Measurements from ENCODE around the gene NPHP3. TPM values are rescaled to one million over a fixed set of nuclear protein-coding genes. Genes with fewer than 3 reads are reported as not detected.

The NPHP3 gene
- total RNA-seq, 1 donor from 2014 or later = 11.3 TPM

- DNase-seq (ENCODE audit: low read depth) = no peak
- H3K4me3 ChIP-seq (ENCODE audit: low read depth, low read length) = no peak overlapping the region
- FAIRE-seq = no peak
- TF ChIP-seq CTCF (IDR thresholded peaks at IDR 0.05; ENCODE audit: insufficient read depth, low read length, severe bottlenecking) = no peak
- no peaks in the 10 kb centered on the region for H3K36me3 ChIP-seq (ENCODE audit: control insufficient read depth, insufficient read depth, low read length)
- H3K27me3 ChIP-seq (ENCODE audit: control insufficient read depth, insufficient read depth, low read length) = no peaks in the 10 kb centered on the region
Measured at GRCh38 chr3:132738314-132738713, 16.1 kb upstream of the NPHP3 start.

GRCh38 chr3:132735589-132735988 lies 13.4 kb upstream of the NPHP3 start:
- no peak overlapping the region for H3K4me3 ChIP-seq (ENCODE audit: low read depth, low read length)
- no peaks in the 10 kb centered on the region for H3K36me3 ChIP-seq (ENCODE audit: control insufficient read depth, insufficient read depth, low read length)
- no peak for DNase-seq (ENCODE audit: low read depth)
- no peak for FAIRE-seq
- no peaks in the 10 kb centered on the region for H3K27me3 ChIP-seq (ENCODE audit: control insufficient read depth, insufficient read depth, low read length)
- TF ChIP-seq CTCF (IDR thresholded peaks at IDR 0.05; ENCODE audit: insufficient read depth, low read length, severe bottlenecking) = no peak

- DNase-seq (ENCODE audit: low read depth) (peak; percentile 51), FAIRE-seq (peak; percentile 28)
- no peaks in the 10 kb centered on the region for H3K36me3 ChIP-seq (ENCODE audit: control insufficient read depth, insufficient read depth, low read length)
- TF ChIP-seq CTCF (IDR thresholded peaks at IDR 0.05; ENCODE audit: insufficient read depth, low read length, severe bottlenecking) = peak; percentile 45
- H3K27me3 ChIP-seq (ENCODE audit: control insufficient read depth, insufficient read depth, low read length) = no peaks in the 10 kb centered on the region
- H3K4me3 ChIP-seq (ENCODE audit: low read depth, low read length) = no peak overlapping the region
Measured at GRCh38 chr3:132730891-132731580, 8.8 kb upstream of the NPHP3 start.

GRCh38 chr3:132726341-132726823 lies 4.2 kb upstream of the NPHP3 start:
- TF ChIP-seq CTCF (IDR thresholded peaks at IDR 0.05; ENCODE audit: insufficient read depth, low read length, severe bottlenecking) = peak; percentile 43
- no peaks in the 10 kb centered on the region for H3K27me3 ChIP-seq (ENCODE audit: control insufficient read depth, insufficient read depth, low read length)
- DNase-seq (ENCODE audit: low read depth) (peak; percentile 81), FAIRE-seq (no peak)
- no peak overlapping the region for H3K4me3 ChIP-seq (ENCODE audit: low read depth, low read length)
- no peaks in the 10 kb centered on the region for H3K36me3 ChIP-seq (ENCODE audit: control insufficient read depth, insufficient read depth, low read length)

GRCh38 chr3:132723024-132723950 lies 1.1 kb upstream of the NPHP3 start:
- Histone ChIP-seq H3K27me3 (ENCODE audit: control insufficient read depth, insufficient read depth, low read length) (no peaks in the 10 kb centered on the region), H3K36me3 (ENCODE audit: control insufficient read depth, insufficient read depth, low read length) (no peaks in the 10 kb centered on the region), H3K4me3 (ENCODE audit: low read depth, low read length) (peak overlapping the region; percentile 74)
- DNase-seq (ENCODE audit: low read depth) (no peak), FAIRE-seq (no peak)
- TF ChIP-seq CTCF (IDR thresholded peaks at IDR 0.05; ENCODE audit: insufficient read depth, low read length, severe bottlenecking) = no peak

Measured in bronchial epithelial cell (primary cell).